Mucosa of stomach (tissue), 1 donor: ENCODE results near the gene LGALS8.

Experiments used
- H3K27me3 ChIP-seq: one replicate; pipeline ENCODE4 v1.7.0; 2013; ENCODE audit warnings: mild to moderate bottlenecking, low read length; ENCODE audit not compliant: control insufficient read depth, insufficient read depth
- H3K36me3 ChIP-seq: one replicate; pipeline ENCODE4 v1.7.0; 2013; ENCODE audit warnings: low read length; ENCODE audit not compliant: control insufficient read depth, insufficient read depth
- H3K4me1 ChIP-seq: one replicate; pipeline ENCODE4 v1.7.0; 2013; ENCODE audit warnings: mild to moderate bottlenecking, low read length; ENCODE audit not compliant: control insufficient read depth, insufficient read depth
- H3K4me3 ChIP-seq: one replicate; pipeline ENCODE4 v1.7.0; 2013; ENCODE audit warnings: low read length
- H3K9ac ChIP-seq: one replicate; pipeline ENCODE4 v1.7.0; 2013; ENCODE audit warnings: mild to moderate bottlenecking, low read length, moderate library complexity
- H3K9me3 ChIP-seq: one replicate; pipeline ENCODE4 v1.7.0; 2013; ENCODE audit warnings: mild to moderate bottlenecking, low read length, moderate library complexity; ENCODE audit not compliant: control insufficient read depth
- donor health status: Pancreatic carcinoma.

Gene LGALS8

GRCh38 chr1:236532850-236533249 is 9.1 kb downstream of the LGALS8 start:
- Histone ChIP-seq H3K4me1 (peaks cover 5% of the 10 kb centered on the region), H3K27me3 (no peaks in the 10 kb centered on the region), H3K9me3 (no peaks in the 10 kb centered on the region), H3K36me3 (no peaks in the 10 kb centered on the region), H3K9ac (no peak overlapping the region), H3K4me3 (no peak overlapping the region)

GRCh38 chr1:236534151-236534651 is 10.4 kb downstream of the LGALS8 start:
- Histone ChIP-seq H3K9me3 (no peaks in the 10 kb centered on the region), H3K36me3 (no peaks in the 10 kb centered on the region), H3K4me1 (peaks cover 5% of the 10 kb centered on the region), H3K9ac (no peak overlapping the region), H3K27me3 (no peaks in the 10 kb centered on the region), H3K4me3 (no peak overlapping the region)

- Histone ChIP-seq H3K4me3 (no peak overlapping the region), H3K36me3 (no peaks in the 10 kb centered on the region), H3K9ac (no peak overlapping the region), H3K4me1 (peaks cover 5% of the 10 kb centered on the region), H3K9me3 (no peaks in the 10 kb centered on the region), H3K27me3 (no peaks in the 10 kb centered on the region)
Measured at GRCh38 chr1:236535190-236535589, 11.4 kb downstream of the LGALS8 start.

DNA sequence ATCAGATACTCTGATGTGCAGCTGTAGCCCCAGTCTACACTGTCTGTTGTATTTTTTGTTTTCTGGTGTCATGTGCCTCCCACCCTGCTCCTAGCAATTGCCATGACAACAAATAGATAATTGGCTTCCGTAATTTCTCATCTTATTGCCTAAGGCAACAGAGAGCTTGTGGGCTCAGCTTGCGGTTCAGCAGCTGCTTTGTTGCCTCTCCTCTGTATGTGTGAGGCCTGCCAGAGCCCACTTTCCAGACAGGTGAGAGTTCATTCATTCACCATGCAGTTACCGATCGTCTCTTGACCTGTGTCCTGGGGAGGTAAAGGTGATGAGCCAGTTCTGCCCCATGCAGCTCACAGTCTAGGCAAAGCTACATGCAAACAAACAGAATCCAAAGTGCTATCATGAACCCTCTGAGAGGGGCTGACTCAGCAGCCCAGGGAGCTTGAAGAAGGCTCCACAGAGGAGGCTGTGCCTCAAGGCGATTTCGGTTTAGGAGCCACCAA is 11.9 kb downstream of the LGALS8 start:
- H3K4me1 ChIP-seq: peaks cover 5% of the 10 kb centered on the region
- no peaks in the 10 kb centered on the region for H3K36me3 ChIP-seq
- H3K9ac ChIP-seq: no peak overlapping the region
- H3K27me3 ChIP-seq: no peaks in the 10 kb centered on the region
- H3K4me3 ChIP-seq: no peak overlapping the region
- H3K9me3 ChIP-seq: no peaks in the 10 kb centered on the region

DNA sequence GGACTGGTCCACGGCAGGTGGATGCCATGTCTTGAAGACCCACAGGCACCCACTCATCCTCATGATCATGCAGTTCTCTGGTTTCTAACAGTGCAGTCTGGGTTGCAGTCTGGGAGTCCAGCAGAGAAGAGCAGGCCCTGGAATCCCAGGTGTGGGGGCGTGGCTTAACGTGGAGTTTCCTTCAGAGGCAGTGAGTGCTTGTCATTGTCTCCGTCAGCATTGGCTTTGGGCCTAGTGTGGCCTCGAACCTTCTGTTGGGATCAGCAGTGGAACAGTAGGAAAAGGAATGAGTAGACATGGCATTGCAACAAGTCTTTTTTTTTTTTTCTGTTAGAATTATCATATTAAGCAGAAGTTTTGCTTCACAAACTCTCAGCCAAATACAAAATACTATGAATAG is 12.8 kb downstream of the LGALS8 start:
- Histone ChIP-seq H3K9me3 (no peaks in the 10 kb centered on the region), H3K4me3 (no peak overlapping the region), H3K36me3 (no peaks in the 10 kb centered on the region), H3K9ac (no peak overlapping the region), H3K4me1 (peaks cover 5% of the 10 kb centered on the region), H3K27me3 (no peaks in the 10 kb centered on the region)

GRCh38 chr1:236540813-236541465 is 17.2 kb downstream of the LGALS8 start:
- Histone ChIP-seq H3K36me3 (peaks cover 5% of the 10 kb centered on the region), H3K27me3 (no peaks in the 10 kb centered on the region), H3K9me3 (no peaks in the 10 kb centered on the region), H3K4me1 (no peaks in the 10 kb centered on the region), H3K4me3 (no peak overlapping the region), H3K9ac (no peak overlapping the region)

GRCh38 chr1:236541710-236542109 is 17.9 kb downstream of the LGALS8 start:
- H3K27me3 ChIP-seq: no peaks in the 10 kb centered on the region
- no peak overlapping the region for H3K9ac ChIP-seq
- H3K4me1 ChIP-seq: no peaks in the 10 kb centered on the region
- no peaks in the 10 kb centered on the region for H3K9me3 ChIP-seq
- peaks cover 5% of the 10 kb centered on the region for H3K36me3 ChIP-seq
- H3K4me3 ChIP-seq: no peak overlapping the region

GRCh38 chr1:236543065-236543669 is 19.4 kb downstream of the LGALS8 start:
- Histone ChIP-seq H3K36me3 (peaks cover 5% of the 10 kb centered on the region), H3K9me3 (no peaks in the 10 kb centered on the region), H3K4me3 (no peak overlapping the region), H3K4me1 (no peaks in the 10 kb centered on the region), H3K27me3 (no peaks in the 10 kb centered on the region), H3K9ac (no peak overlapping the region)

- H3K9me3 ChIP-seq: no peaks in the 10 kb centered on the region
- H3K9ac ChIP-seq: no peak overlapping the region
- H3K36me3 ChIP-seq: peaks cover 5% of the 10 kb centered on the region
- H3K4me1 ChIP-seq: no peaks in the 10 kb centered on the region
- no peaks in the 10 kb centered on the region for H3K27me3 ChIP-seq
- no peak overlapping the region for H3K4me3 ChIP-seq
Measured at GRCh38 chr1:236545621-236546169, 21.9 kb downstream of the LGALS8 start.

GRCh38 chr1:236548452-236548851 is 24.7 kb downstream of the LGALS8 start:
- no peaks in the 10 kb centered on the region for H3K9me3 ChIP-seq
- peaks cover 5% of the 10 kb centered on the region for H3K36me3 ChIP-seq
- H3K27me3 ChIP-seq: no peaks in the 10 kb centered on the region
- no peak overlapping the region for H3K9ac ChIP-seq
- no peaks in the 10 kb centered on the region for H3K4me1 ChIP-seq
- H3K4me3 ChIP-seq: no peak overlapping the region

DNA sequence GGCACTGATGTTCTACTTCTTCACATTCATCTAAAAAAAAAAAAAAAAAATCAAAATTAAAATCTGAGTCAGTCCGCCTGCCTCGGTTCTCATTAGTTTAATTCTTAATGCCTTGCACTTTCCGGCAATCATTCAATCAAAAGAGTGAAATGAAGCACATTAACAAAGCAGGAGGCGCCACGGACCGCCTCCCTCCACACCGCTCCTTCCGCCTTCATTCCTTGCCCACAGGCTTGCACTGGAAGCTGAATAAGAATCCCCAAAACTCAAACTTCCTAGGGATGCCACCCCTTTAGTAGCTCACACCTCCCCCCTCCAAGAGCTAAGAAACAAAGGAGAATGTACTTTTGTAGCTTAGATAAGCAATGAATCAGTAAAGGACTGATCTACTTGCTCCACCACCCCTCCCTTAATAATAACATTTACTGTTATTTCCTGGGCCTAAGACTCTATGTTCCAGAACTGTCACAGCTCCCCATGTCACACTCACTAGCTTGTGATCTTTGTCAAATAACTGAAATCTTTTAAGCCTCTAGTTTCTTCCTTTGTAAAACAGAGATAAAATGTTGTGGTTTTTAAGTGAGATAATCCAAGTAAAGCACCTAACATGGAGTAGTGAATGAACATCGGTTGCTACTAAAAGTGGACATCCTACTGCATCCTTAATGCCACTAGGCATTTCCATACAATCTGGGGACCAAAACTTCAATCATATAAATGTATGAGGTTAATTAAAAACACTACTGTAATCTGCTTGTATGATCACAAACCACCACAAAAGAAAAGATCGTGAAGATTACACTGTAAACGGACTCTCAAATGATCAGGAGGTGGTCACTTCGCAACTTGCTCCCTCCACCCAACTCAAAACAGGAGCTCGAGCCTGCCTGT is 27.4 kb downstream of the LGALS8 start:
- H3K4me3 ChIP-seq: no peak overlapping the region
- no peaks in the 10 kb centered on the region for H3K4me1 ChIP-seq
- peaks cover 12% of the 10 kb centered on the region for H3K36me3 ChIP-seq
- H3K9ac ChIP-seq: no peak overlapping the region
- no peaks in the 10 kb centered on the region for H3K9me3 ChIP-seq
- no peaks in the 10 kb centered on the region for H3K27me3 ChIP-seq
